Kidney glomerular epithelial cell (primary cell): Measurements from ENCODE around the gene ZSCAN9.
A peak's percentile ranks its signal among the peaks of the same experiment; 100 is the strongest.

Source experiments
- DNase-seq: peaks from one replicate; lab custom pipeline; 2025; lab: John Stamatoyannopoulos, UW

ZSCAN9 gene

GRCh38 chr6:28266962-28267694, 42.1 kb downstream of the ZSCAN9 start, which contains the start of gene ZSCAN26:
TSS of gene ZSCAN26 (plus strand) at chr6:28267143. CDS start at chr6:28271920, 4,777 bp downstream.
- peak; percentile 89 for DNase-seq

DNA sequence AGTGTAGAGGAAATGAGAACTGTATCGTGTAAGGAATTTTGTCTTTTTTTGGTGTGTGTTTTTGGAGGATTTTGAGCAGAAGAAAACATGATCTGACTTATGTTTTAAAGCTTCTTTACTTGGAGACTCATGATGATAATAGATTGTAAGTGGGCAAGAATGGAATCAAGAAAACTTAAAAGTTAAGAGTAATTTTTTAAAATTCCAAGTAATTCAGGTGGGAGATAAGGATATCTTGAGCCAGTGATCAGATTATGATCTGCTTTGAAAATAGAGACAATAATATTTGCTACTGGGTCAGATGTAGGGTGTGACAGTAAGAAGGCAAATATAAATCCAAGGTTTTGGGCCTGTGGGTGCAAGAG, 42.6 kb downstream of the ZSCAN9 start:
- DNase-seq = no peak

DNA sequence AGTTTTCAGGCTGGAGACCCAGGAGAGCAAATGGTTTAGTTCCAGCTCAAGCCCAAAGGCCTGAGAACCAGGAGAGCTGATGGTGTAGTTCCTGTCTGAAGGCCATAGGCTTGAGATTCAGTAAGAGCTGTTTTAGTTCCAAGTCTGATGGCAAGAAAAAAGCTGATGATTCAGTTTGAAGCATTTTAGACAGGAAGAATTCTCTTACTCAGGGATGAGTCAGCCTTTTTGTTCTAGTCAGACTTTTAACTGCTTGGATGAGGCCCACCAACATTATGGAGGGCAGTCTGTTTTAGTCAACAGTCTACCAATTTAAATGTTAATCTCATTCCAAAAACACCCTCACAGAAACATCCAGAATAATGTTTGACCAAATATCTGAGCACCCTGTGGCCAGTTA, 44.4 kb downstream of the ZSCAN9 start:
- peak; percentile 73 for DNase-seq

DNA sequence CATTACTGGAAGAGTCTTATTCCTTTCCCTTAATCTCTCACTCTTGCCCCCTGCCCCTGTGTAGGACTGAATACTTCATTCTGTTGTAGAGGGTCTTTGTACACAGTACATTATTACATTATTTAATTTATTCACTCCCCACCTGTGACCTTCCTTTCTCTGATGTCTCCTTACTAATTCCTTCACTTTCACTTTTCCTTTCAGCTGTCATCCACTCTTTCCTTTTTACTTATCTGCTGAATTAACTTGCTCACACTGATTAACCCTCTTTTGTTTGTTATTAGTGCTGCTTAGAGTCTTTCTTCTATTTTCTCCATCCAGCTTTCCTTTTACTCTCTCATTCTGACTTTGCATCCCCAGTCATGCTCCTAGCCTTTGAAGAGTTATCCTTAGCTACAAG, 49.8 kb downstream of the ZSCAN9 start:
- DNase-seq = no peak

GRCh38 chr6:28277746-28278145, 52.7 kb downstream of the ZSCAN9 start:
- DNase-seq = no peak

- no peak for DNase-seq
These were observed 55.7 kb downstream of the ZSCAN9 start for GRCh38 chr6:28280595-28281287.

DNA sequence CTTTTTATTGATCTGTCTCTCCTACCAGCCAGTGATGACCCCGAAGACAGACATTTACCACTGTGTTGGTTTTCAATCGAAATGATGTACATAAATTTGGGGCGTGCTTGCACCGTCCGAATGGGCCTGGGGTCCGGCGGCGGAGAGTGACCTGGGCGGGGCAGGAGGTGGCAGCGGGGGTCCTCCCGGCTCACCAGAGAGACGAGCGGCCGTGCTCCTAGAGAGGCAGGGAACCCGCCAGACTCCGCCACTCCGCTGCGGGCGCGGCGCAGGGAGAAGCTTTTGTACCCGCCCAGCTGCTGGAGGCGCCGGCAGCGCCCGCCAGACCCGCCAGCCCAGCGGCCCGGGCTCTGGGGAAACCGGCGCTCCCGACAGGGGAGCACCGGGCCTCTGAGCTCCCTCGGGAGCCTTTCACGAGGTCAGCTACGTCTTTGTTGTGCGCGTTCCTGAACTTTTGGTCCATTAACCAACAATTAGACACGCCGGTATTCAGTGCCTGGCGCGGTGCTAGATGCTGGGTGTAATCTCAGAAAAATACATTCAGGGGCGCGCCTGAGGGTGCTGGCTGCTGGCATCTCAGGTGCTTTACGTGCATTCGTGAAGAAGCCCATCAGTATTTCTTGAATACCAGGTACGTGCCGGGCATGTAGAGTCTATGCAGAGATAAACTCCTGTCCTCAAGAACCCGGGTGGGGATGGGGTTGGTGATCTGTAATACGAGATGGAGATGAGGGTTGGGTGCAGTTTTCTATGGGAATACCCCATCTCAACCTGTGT, 56.4 kb downstream of the ZSCAN9 start, which contains the start of gene PGBD1:
Gene PGBD1, plus strand, starts transcription at position 285 of the 777 bp plus-strand sequence. CDS start 2,242 bp downstream, outside the sequence.
- DNase-seq = peak; percentile 43

DNA sequence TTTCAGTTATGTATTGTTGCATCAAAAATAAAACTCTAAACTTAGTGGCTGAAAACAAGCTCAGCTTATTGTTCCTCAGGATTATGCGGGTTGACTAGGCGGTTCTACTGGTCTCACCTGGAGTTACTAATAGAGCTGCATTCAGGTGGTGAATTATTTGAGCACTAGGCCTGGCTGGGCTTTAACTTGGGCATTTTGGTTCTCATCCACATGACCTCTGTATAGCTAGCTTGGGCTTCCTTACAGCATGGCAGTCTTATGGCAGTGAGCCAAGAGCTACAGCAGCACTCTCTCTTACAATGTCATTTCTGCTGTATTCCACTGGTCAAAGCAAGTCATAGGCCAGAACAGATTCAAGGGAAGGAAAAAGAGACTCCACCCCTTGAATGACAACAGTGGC, 57.9 kb downstream of the ZSCAN9 start:
- no peak for DNase-seq
